Inflammatory macrophage treated with lipopolysaccharide for 1 hour (primary cell): ENCODE data around the gene FAM229B.

ENCODE experiments used
- DNase-seq, 2 donors: peaks; one replicate each; pipeline ENCODE4 v3.0.0-alpha.2; 2020 to 2022

Gene FAM229B

GRCh38 chr6:112144145-112144926, 56.9 kb downstream of the FAM229B start:
- no peak for DNase-seq

GRCh38 chr6:112145080-112145573, 57.7 kb downstream of the FAM229B start:
- DNase-seq = no peak

- DNase-seq = no peak
Observed at GRCh38 chr6:112148103-112148502, 60.7 kb downstream of the FAM229B start.

- DNase-seq = peak in 1 of 2 donors; percentile 26
Observed at GRCh38 chr6:112149236-112149635, 61.8 kb downstream of the FAM229B start.

GRCh38 chr6:112149719-112150263, 62.4 kb downstream of the FAM229B start:
- no peak for DNase-seq

GRCh38 chr6:112150363-112150762, 63.0 kb downstream of the FAM229B start:
- DNase-seq = no peak
